Keratinocyte (primary cell): ENCODE measurements around the gene KLRC3. TPM values are rescaled to one million over a fixed set of nuclear protein-coding genes. Genes with fewer than 3 reads are reported as not detected.

ENCODE experiments used
- DNase-seq: peaks from one replicate; pipeline ENCODE4 v3.0.0-alpha.2; 2011; ENCODE audit warnings: low read depth, missing footprints, low spot score
- FAIRE-seq: peaks from 2 replicates; lab custom pipeline; 2011; peaks lifted over from hg19 to GRCh38; lab: Jason Lieb, UNC
- H2AFZ ChIP-seq: 2 replicates; pipeline ENCODE4 v1.6.0; 2012; ENCODE audit warnings: low read length, control low read depth, inconsistent platforms; ENCODE audit not compliant: control insufficient read depth
- H3K27ac ChIP-seq: 2 replicates; pipeline ENCODE4 v1.5.1; 2011; ENCODE audit warnings: low read length; ENCODE audit not compliant: control insufficient read depth, insufficient read depth
- H3K27me3 ChIP-seq: 3 replicates; pipeline ENCODE4 v1.6.0; 2011; ENCODE audit warnings: low read length; ENCODE audit not compliant: control insufficient read depth, insufficient read depth; ENCODE audit errors: extremely low read depth
- H3K36me3 ChIP-seq, 2 experiments: 2 replicates in 1 of 2; 3 replicates in 1 of 2; pipeline ENCODE4 v1.5.1; 2011; ENCODE audit warnings: low read length in 2 of 2, mild to moderate bottlenecking in 1 of 2; ENCODE audit not compliant: control insufficient read depth in 2 of 2, insufficient read depth in 2 of 2; ENCODE audit errors: extremely low read depth in 1 of 2
- H3K4me1 ChIP-seq: 3 replicates; pipeline ENCODE4 v1.5.1; 2011; ENCODE audit warnings: low read length; ENCODE audit not compliant: control insufficient read depth, insufficient read depth; ENCODE audit errors: extremely low read depth
- H3K4me2 ChIP-seq: 3 replicates; pipeline ENCODE4 v1.6.0; 2011; ENCODE audit warnings: low read depth, low read length; ENCODE audit not compliant: control insufficient read depth, insufficient read depth; ENCODE audit errors: extremely low read depth
- H3K4me3 ChIP-seq, 3 experiments: fragments of 200-600 bp in 1 of 3; sonication (generic) in 1 of 3; 2 replicates in 2 of 3; 3 replicates in 1 of 3; pipeline ENCODE4 v1.5.1; 2011 to 2016; ENCODE audit warnings: low read length in 3 of 3, mild to moderate bottlenecking in 3 of 3, control low read depth in 2 of 3, inconsistent platforms in 1 of 3, low read depth in 1 of 3, mixed read lengths in 1 of 3, mixed run types in 1 of 3, moderate library complexity in 1 of 3; ENCODE audit not compliant: control insufficient read depth in 2 of 3, insufficient read depth in 2 of 3; ENCODE audit errors: extremely low read depth in 1 of 3
- H3K79me2 ChIP-seq: 2 replicates; pipeline ENCODE4 v1.6.0; 2012; ENCODE audit warnings: low read length; ENCODE audit not compliant: control insufficient read depth, insufficient read depth
- H3K9ac ChIP-seq: 3 replicates; pipeline ENCODE4 v1.6.0; 2011; ENCODE audit warnings: low read length; ENCODE audit not compliant: control insufficient read depth, insufficient read depth; ENCODE audit errors: extremely low read depth
- H3K9me1 ChIP-seq: 3 replicates; pipeline ENCODE4 v1.6.0; 2011; ENCODE audit warnings: low read length; ENCODE audit not compliant: control insufficient read depth, insufficient read depth; ENCODE audit errors: extremely low read depth
- H3K9me3 ChIP-seq: 2 replicates; pipeline ENCODE4 v1.5.1; 2012; ENCODE audit warnings: low read depth, low read length; ENCODE audit not compliant: control insufficient read depth
- H4K20me1 ChIP-seq: 3 replicates; pipeline ENCODE4 v1.6.0; 2011; ENCODE audit warnings: low read length; ENCODE audit not compliant: control insufficient read depth, insufficient read depth; ENCODE audit errors: extremely low read depth
- EZH2 ChIP-seq: IDR thresholded peaks from one replicate; pipeline ENCODE4 v1.6.1; 2012; ENCODE audit warnings: inconsistent platforms, mild to moderate bottlenecking, low read length, moderate library complexity
- dilution Hi-C: fragments of 300-500 bp; cut with MboI; formaldehyde crosslinking; loops from one replicate; pipeline ENCODE4 v1.7.0; 2020; ENCODE audit warnings: low sequenced_read_pairs; ENCODE audit not compliant: extremely low pct_ligation_motif_present
- polyA plus RNA-seq, 5 experiments: library from polyadenylated mRNA; depleted of rRNA in 3 of 5; stranded (reverse) in 3 of 5; stranded (forward) in 1 of 5; unstranded in 1 of 5; fragments of >200 nt; gene quantifications; 1 replicate in 1 of 5; 2 replicates in 3 of 5; 3 replicates in 1 of 5; pipeline versions ENCODE4 v1.2.1 to v1.2.3, GENCODE V29; 2011 to 2012; ENCODE audit warnings: missing spikeins in 2 of 5, low read depth in 1 of 5, low replicate concordance in 1 of 5
- TF ChIP-seq, protein P1 (sequence below), 3 experiments: IDR thresholded peaks in 1 of 3; conservative IDR thresholded peaks in 1 of 3; optimal IDR thresholded peaks in 1 of 3; 2 replicates in 2 of 3; 3 replicates in 1 of 3; pipeline versions ENCODE3 to v1.5.1; 2011; ENCODE audit warnings: low read length in 3 of 3, mild to moderate bottlenecking in 3 of 3, moderate library complexity in 2 of 3, control low read depth in 1 of 3, inconsistent platforms in 1 of 3; ENCODE audit not compliant: insufficient read depth in 2 of 3; ENCODE audit errors: extremely low read depth in 1 of 3

Gene KLRC3
- polyA plus RNA-seq, 1 donor (not counting 4 experiments of a cell fraction or from before 2014, with no cell fraction given) = not detected

DNA sequence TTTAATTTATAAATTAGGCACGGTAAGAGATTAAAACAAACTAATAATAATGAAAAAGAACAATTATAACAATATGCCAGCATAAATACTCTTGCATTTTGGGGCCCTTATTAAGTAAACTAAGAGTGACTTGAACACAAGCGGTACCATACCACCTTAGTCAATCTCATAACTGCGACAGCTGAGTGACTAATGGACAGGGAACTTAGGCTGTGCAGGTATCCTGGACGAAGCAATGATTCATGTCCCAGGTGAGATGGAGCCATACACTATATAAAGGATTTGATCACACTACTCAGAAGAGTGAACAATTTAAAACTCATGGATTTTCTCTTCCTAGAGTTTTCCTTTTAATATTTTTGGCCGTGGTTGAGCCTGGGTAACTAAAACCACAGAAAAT, 15.1 kb downstream of the KLRC3 start:
- Histone ChIP-seq H4K20me1 (no peaks in the 10 kb centered on the region), H2AFZ (no peak overlapping the region), H3K9me1 (no peaks in the 10 kb centered on the region), H3K36me3 (no peaks in the 10 kb centered on the region), H3K4me1 (peaks cover 4% of the 10 kb centered on the region), H3K4me2 (no peak overlapping the region), H3K4me3 (no peak overlapping the region), H3K79me2 (no peaks in the 10 kb centered on the region), H3K9me3 (no peaks in the 10 kb centered on the region), H3K27me3 (no peaks in the 10 kb centered on the region), H3K27ac (no peak overlapping the region), H3K9ac (no peak overlapping the region)
- dilution Hi-C loops = no loop called here
- peak; percentile 17 for FAIRE-seq
- TF ChIP-seq, protein P1, sequence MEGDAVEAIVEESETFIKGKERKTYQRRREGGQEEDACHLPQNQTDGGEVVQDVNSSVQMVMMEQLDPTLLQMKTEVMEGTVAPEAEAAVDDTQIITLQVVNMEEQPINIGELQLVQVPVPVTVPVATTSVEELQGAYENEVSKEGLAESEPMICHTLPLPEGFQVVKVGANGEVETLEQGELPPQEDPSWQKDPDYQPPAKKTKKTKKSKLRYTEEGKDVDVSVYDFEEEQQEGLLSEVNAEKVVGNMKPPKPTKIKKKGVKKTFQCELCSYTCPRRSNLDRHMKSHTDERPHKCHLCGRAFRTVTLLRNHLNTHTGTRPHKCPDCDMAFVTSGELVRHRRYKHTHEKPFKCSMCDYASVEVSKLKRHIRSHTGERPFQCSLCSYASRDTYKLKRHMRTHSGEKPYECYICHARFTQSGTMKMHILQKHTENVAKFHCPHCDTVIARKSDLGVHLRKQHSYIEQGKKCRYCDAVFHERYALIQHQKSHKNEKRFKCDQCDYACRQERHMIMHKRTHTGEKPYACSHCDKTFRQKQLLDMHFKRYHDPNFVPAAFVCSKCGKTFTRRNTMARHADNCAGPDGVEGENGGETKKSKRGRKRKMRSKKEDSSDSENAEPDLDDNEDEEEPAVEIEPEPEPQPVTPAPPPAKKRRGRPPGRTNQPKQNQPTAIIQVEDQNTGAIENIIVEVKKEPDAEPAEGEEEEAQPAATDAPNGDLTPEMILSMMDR (optimal IDR thresholded peaks at IDR 0.05 in 1 of 3, IDR thresholded peaks at IDR 0.05 in 1 of 3, conservative IDR thresholded peaks at IDR 0.05 in 1 of 3; ENCODE audit: extremely low read depth in 1 of 3, insufficient read depth in 2 of 3, low read length in 3 of 3) = no peak
- DNase-seq = peak; percentile 19

DNA sequence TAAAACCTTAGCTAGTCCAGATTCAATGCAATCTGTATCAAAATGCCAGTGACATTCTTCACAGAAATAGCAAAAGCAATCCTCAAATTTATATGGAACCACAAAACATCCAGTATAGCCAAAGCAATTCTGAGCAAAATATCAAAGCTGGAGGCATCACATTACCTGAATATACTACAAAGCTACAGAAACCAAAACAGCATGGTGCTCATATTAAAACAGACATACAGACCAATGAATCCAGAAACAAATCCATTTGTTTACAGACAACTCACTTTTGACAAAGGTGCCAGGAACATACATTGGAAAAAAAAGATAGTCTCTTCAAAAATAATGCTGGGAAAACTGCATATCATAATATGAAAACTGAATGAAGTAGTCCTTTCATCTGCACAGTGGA, 15.6 kb downstream of the KLRC3 start:
- Histone ChIP-seq H3K4me2 (no peak overlapping the region), H3K36me3 (no peaks in the 10 kb centered on the region), H4K20me1 (no peaks in the 10 kb centered on the region), H3K4me1 (peaks cover 4% of the 10 kb centered on the region), H3K27ac (no peak overlapping the region), H3K9me3 (no peaks in the 10 kb centered on the region), H3K27me3 (no peaks in the 10 kb centered on the region), H3K79me2 (no peaks in the 10 kb centered on the region), H2AFZ (no peak overlapping the region), H3K4me3 (no peak overlapping the region), H3K9ac (no peak overlapping the region), H3K9me1 (no peaks in the 10 kb centered on the region)
- dilution Hi-C loops = no loop called here
- FAIRE-seq (no peak), DNase-seq (no peak)
- no peak for TF ChIP-seq EZH2
- TF ChIP-seq, protein P1 (optimal IDR thresholded peaks at IDR 0.05 in 1 of 3, IDR thresholded peaks at IDR 0.05 in 1 of 3, conservative IDR thresholded peaks at IDR 0.05 in 1 of 3; ENCODE audit: extremely low read depth in 1 of 3, insufficient read depth in 2 of 3, low read length in 3 of 3) = no peak
